Right ventricle myocardium inferior (tissue), 1 donor: ENCODE results near the gene CP. TPM values are rescaled to one million over a fixed set of nuclear protein-coding genes. Genes with fewer than 3 reads are reported as not detected.
"Not testable (repeated sequence)": the region's sequence is repeated elsewhere in the genome, so short reads cannot be mapped to it uniquely, and the experiment has no call there.

Experiments
- ATAC-seq: fragments of 200-7000 bp; cut with Tn5 transposase; one replicate; pipeline ENCODE4 v1.9.1; 2020; ENCODE audit warnings: mild to moderate bottlenecking, moderate library complexity
- DNase-seq: peaks from one replicate; pipeline ENCODE4 v3.0.0; 2021; ENCODE audit errors: missing footprints
- intact Hi-C: fragments of 100-400 bp; cut with DNase I; formaldehyde crosslinking; loops from one replicate; pipeline ENCODE4 v1.11.0; 2022
- total RNA-seq: library from RNA; stranded (reverse); fragmentation: NEBNext Ultra II Directional; extraction: Animal tissue kit (Norgen Biotek cat#: 25700); gene quantifications from one replicate; pipeline ENCODE4 v1.2.1, GENCODE V29; 2021
- donor health status: DM: no; HTN: yes; CAD: no; lungs with severe emphysema.

The CP gene
- total RNA-seq, 1 donor from 2014 or later, result 3.4 TPM

- no peak for ATAC-seq
- no peak for DNase-seq
- intact Hi-C loops, result no loop called here
Measured at GRCh38 chr3:149233323-149233722, 11.7 kb upstream of the CP start.

- intact Hi-C loops, result no loop called here
- DNase-seq (no peak), ATAC-seq (no peak)
Measured at GRCh38 chr3:149231871-149232270, 10.2 kb upstream of the CP start.

GRCh38 chr3:149227591-149228268 is 6.1 kb upstream of the CP start:
- ATAC-seq, result no peak
- intact Hi-C loops, result no loop called here
- DNase-seq, result no peak

GRCh38 chr3:149226776-149227175 is 5.1 kb upstream of the CP start:
- DNase-seq, result no peak
- intact Hi-C loops, result no loop called here
- no peak for ATAC-seq

GRCh38 chr3:149224736-149225594 is 3.3 kb upstream of the CP start:
- intact Hi-C loops, result no loop called here
- DNase-seq, result no peak
- ATAC-seq, result peak; percentile 92

GRCh38 chr3:149223461-149223820 is 1.8 kb upstream of the CP start:
- ATAC-seq (no peak), DNase-seq (no peak)
- intact Hi-C loops, result no loop called here

- ATAC-seq, intact Hi-C loops: not testable (repeated sequence)
Measured at GRCh38 chr3:149219380-149220121, 2.1 kb downstream of the CP start.

GRCh38 chr3:149217347-149217746 is 4.3 kb downstream of the CP start:
- DNase-seq, result no peak
- intact Hi-C loops, result no loop called here
- ATAC-seq, result no peak

More at GRCh38 chr3:149219380-149220121, 2.1 kb downstream of the CP start:
- DNase-seq, result not testable (repeated sequence)

GRCh38 chr3:149216193-149216869 is 5.3 kb downstream of the CP start:
- intact Hi-C loops, result no loop called here
- ATAC-seq (no peak), DNase-seq (no peak)

GRCh38 chr3:149215515-149215914 is 6.1 kb downstream of the CP start:
- intact Hi-C loops, result no loop called here
- no peak for ATAC-seq
- DNase-seq, result no peak

GRCh38 chr3:149214702-149215101 is 6.9 kb downstream of the CP start:
- intact Hi-C loops, result no loop called here
- no peak for ATAC-seq

GRCh38 chr3:149212386-149212785 is 9.2 kb downstream of the CP start:
- intact Hi-C loops, result no loop called here
- DNase-seq, result no peak
- ATAC-seq, result no peak

More at GRCh38 chr3:149214702-149215101, 6.9 kb downstream of the CP start:
- no peak for DNase-seq

GRCh38 chr3:149209431-149209830 is 12.2 kb downstream of the CP start:
- DNase-seq (no peak), ATAC-seq (no peak)
- intact Hi-C loops, result no loop called here

GRCh38 chr3:149207475-149207874 is 14.2 kb downstream of the CP start:
- DNase-seq (no peak), ATAC-seq (no peak)
- intact Hi-C loops, result no loop called here

GRCh38 chr3:149204390-149204991 is 17.1 kb downstream of the CP start:
- intact Hi-C loops, result no loop called here
- no peak for DNase-seq
- no peak for ATAC-seq

- intact Hi-C loops, result no loop called here
- peak; percentile 31 for ATAC-seq
Measured at GRCh38 chr3:149203758-149204157, 17.9 kb downstream of the CP start.

GRCh38 chr3:149199474-149199873 is 22.2 kb downstream of the CP start:
- DNase-seq, result no peak
- intact Hi-C loops, result no loop called here
- no peak for ATAC-seq

More at GRCh38 chr3:149203758-149204157, 17.9 kb downstream of the CP start:
- DNase-seq, result no peak

- ATAC-seq, result no peak
- intact Hi-C loops, result no loop called here
- DNase-seq, result no peak
Measured at GRCh38 chr3:149198611-149199010, 23.0 kb downstream of the CP start.

GRCh38 chr3:149197669-149198068 is 24.0 kb downstream of the CP start:
- intact Hi-C loops, result no loop called here
- no peak for DNase-seq
- ATAC-seq, result no peak
